Common myeloid progenitor, CD34-positive (primary cell): Measurements from ENCODE around the gene RABEP1.
A peak's percentile ranks its signal among the peaks of the same experiment; 100 is the strongest.
"Not testable (repeated sequence)": the region's sequence is repeated elsewhere in the genome, so short reads cannot be mapped to it uniquely, and the experiment has no call there.

Source experiments
- CTCF ChIA-PET: fragments of 350-600 bp; sonication (Branson Sonifier 250); formaldehyde crosslinking; loops from one replicate; lab custom pipeline; 2021; ENCODE audit warnings: antibody characterized with exemption; lab: Charles Lee
- POLR2A ChIA-PET: fragments of 350-600 bp; sonication (Branson Sonifier 250); formaldehyde crosslinking; loops from one replicate; lab custom pipeline; 2021; ENCODE audit warnings: antibody characterized with exemption; lab: Charles Lee
- DNase-seq, 3 donors: peaks; one replicate each; pipeline versions ENCODE4 v3.0.0 to v3.0.0-alpha.2; 2013
- H3K27ac ChIP-seq, 2 experiments: 1 replicate in 1 of 2; 2 replicates in 1 of 2; pipeline ENCODE4 v1.7.0; 2013; ENCODE audit warnings: inconsistent platforms in 2 of 2, low read length in 2 of 2, mild to moderate bottlenecking in 2 of 2, low read depth in 1 of 2, moderate library complexity in 1 of 2; ENCODE audit not compliant: severe bottlenecking in 2 of 2, insufficient read depth in 1 of 2, poor library complexity in 1 of 2
- H3K27me3 ChIP-seq, 5 experiments: replicated peaks in 2 of 5; 1 replicate in 3 of 5; 2 replicates in 2 of 5; pipeline versions ENCODE4 v1.6.1 to v1.7.0; 2013; ENCODE audit warnings: low read length in 4 of 5, mild to moderate bottlenecking in 2 of 5, moderate library complexity in 2 of 5, inconsistent platforms in 1 of 5; ENCODE audit not compliant: insufficient read depth in 5 of 5, control insufficient read depth in 4 of 5
- H3K36me3 ChIP-seq, 4 experiments: 1 replicate in 2 of 4; 2 replicates in 2 of 4; pipeline versions ENCODE4 v1.6.1 to v1.7.0; 2013; ENCODE audit warnings: low read length in 3 of 4, control low read depth in 1 of 4, mild to moderate bottlenecking in 1 of 4; ENCODE audit not compliant: control insufficient read depth in 4 of 4, insufficient read depth in 4 of 4
- H3K4me1 ChIP-seq, 4 experiments: 1 replicate in 3 of 4; 2 replicates in 1 of 4; pipeline versions ENCODE4 v1.6.1 to v1.7.1; 2013; ENCODE audit warnings: low read length in 3 of 4, mild to moderate bottlenecking in 3 of 4, control low read depth in 1 of 4, inconsistent platforms in 1 of 4, moderate library complexity in 1 of 4; ENCODE audit not compliant: control insufficient read depth in 4 of 4, insufficient read depth in 4 of 4; ENCODE audit errors: control extremely low read depth in 1 of 4
- H3K4me3 ChIP-seq, 7 experiments: 1 replicate in 4 of 7; 2 replicates in 3 of 7; pipeline versions ENCODE4 v1.5.1 to v1.7.0; 2013; ENCODE audit warnings: mild to moderate bottlenecking in 7 of 7, low read length in 6 of 7, moderate library complexity in 6 of 7, inconsistent platforms in 2 of 7, low read depth in 2 of 7, control low read depth in 1 of 7; ENCODE audit not compliant: insufficient read depth in 4 of 7, control insufficient read depth in 1 of 7; ENCODE audit errors: extremely low read depth in 1 of 7
- H3K9me3 ChIP-seq, 5 experiments: 1 replicate in 4 of 5; 2 replicates in 1 of 5; pipeline versions ENCODE4 v1.6.1 to v1.7.1; 2013; ENCODE audit warnings: low read length in 4 of 5, mild to moderate bottlenecking in 2 of 5, inconsistent platforms in 1 of 5, low read depth in 1 of 5, moderate library complexity in 1 of 5; ENCODE audit not compliant: control insufficient read depth in 4 of 5, insufficient read depth in 2 of 5; ENCODE audit errors: control extremely low read depth in 1 of 5
- WGBS: methylation state at CpG from one replicate; pipeline ENCODE4 v1.1.5; 2013; ENCODE audit not compliant: insufficient coverage; 5-methylcytosine and 5-hydroxymethylcytosine counted together

The RABEP1 gene

GRCh38 chr17:5238333-5238732 lies 43.8 kb upstream of the RABEP1 start:
- POLR2A ChIA-PET = no interaction called here
- Histone ChIP-seq H3K4me1 (peaks cover 0 to 12% (median 5%) of the 10 kb centered on the region in 4 experiments), H3K27me3 (peaks cover 0 to 2% (median 0%) of the 10 kb centered on the region in 5 experiments), H3K4me3 (no peak overlapping the region), H3K9me3 (peaks cover 0 to 2% (median 0%) of the 10 kb centered on the region in 5 experiments), H3K36me3 (no peaks in the 10 kb centered on the region), H3K27ac (no peak overlapping the region)
- no peak for DNase-seq
- WGBS = 93% methylated on average over 2 of the region's 4 CpGs
- CTCF ChIA-PET = interaction anchor here (0.7 to 2.0 kb wide), 7 partner anchors 10 to 47 kb away, joined by 3 to 5 read pairs (median 3); partner anchors contain the start of gene ZNF594

DNA sequence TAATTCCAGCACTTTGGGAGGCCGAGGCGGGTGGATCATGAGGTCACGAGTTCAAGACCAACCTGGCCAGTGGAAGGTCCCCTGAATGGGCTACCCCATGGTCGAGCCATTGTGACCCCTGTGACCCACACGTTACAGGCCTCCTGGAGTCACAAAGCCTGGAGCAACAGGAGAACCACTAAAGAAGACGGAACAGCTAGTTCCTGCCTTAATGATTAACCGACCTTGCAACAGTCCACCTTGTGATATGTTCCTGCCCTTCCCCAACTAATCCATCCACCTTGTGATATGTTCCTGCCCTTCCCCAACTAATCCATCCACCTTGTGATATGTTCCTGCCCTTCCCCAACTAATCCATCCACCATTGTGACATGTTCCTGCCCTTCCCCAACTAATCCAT lies 42.3 kb upstream of the RABEP1 start:
- H3K4me3 ChIP-seq, H3K36me3 ChIP-seq, H3K27me3 ChIP-seq, H3K27ac ChIP-seq, DNase-seq, POLR2A ChIA-PET, H3K4me1 ChIP-seq, H3K9me3 ChIP-seq: not testable (repeated sequence)
- CTCF ChIA-PET = interaction anchor here (0.9 to 1.9 kb wide), 4 partner anchors 10 to 62 kb away, joined by 3 to 5 read pairs (median 3); no protein-coding TSS in a partner anchor
- WGBS = 92% methylated on average over 7 of the region's 7 CpGs

DNA sequence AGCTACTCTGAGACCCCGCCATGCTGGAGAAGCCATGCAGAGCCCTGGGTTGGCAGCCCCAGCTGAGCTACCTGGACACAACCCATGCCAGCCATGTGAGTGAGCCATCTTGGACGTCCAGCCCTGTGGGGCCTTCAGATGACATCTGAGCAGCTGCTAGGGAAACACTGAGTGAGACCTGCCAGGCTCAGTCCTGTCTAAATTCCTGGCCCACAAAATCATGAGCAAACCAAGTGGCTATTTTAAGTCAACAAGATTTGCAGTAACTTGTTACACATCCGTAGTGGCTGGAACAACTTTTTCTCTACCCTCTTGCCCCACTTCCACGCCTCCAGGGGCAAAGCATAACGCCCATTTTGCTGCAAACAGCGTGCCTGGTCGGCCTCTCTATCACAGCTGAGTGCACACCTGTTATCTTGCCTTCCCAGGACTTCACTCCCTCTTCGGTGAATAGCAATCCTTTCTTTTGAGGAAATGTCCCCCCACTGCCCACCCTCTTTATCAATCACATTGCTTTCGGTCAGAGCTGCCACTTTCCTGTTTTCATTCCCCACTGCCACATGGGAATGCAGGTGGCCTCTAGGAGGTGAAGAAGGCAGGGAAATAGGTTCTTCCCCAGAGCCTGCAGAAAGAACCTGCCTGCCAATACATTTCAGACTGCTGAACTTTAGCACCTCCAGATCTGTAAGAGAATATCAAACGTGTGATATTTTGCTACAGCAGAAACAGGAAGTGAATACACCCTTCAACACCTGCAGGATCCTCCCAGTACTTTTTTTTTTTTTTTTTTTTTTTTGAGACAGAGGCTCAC lies 40.0 kb upstream of the RABEP1 start:
- Histone ChIP-seq H3K27ac (no peak overlapping the region), H3K36me3 (no peaks in the 10 kb centered on the region), H3K9me3 (peaks cover 0 to under 1% (median 0%) of the 10 kb centered on the region in 5 experiments), H3K4me3 (no peak overlapping the region), H3K27me3 (peaks cover 0 to 2% (median 0%) of the 10 kb centered on the region in 5 experiments), H3K4me1 (peaks cover 0 to 4% (median 0%) of the 10 kb centered on the region in 4 experiments)
- 88% methylated on average over 9 of the region's 10 CpGs for WGBS
- ChIA-PET POLR2A (no interaction called here), CTCF (no interaction called here)
- DNase-seq = peak in 1 of 3 donors; percentile 26

GRCh38 chr17:5247621-5248020 lies 34.5 kb upstream of the RABEP1 start:
- Histone ChIP-seq H3K27ac (no peak overlapping the region), H3K36me3 (no peaks in the 10 kb centered on the region), H3K9me3 (no peaks in the 10 kb centered on the region), H3K4me3 (no peak overlapping the region), H3K4me1 (no peaks in the 10 kb centered on the region), H3K27me3 (no peaks in the 10 kb centered on the region)
- WGBS = 100% methylated on average over 3 of the region's 8 CpGs
- no peak for DNase-seq
- ChIA-PET CTCF (interaction anchor here (0.7 to 2.1 kb wide), 4 partner anchors 10 to 197 kb away, joined by 3 to 11 read pairs (median 4); no protein-coding TSS in a partner anchor), POLR2A (no interaction called here)

GRCh38 chr17:5248821-5249479 lies 33.1 kb upstream of the RABEP1 start:
- Histone ChIP-seq H3K4me1 (peaks cover 0 to 7% (median 0%) of the 10 kb centered on the region in 4 experiments), H3K27me3 (no peaks in the 10 kb centered on the region), H3K9me3 (no peaks in the 10 kb centered on the region), H3K4me3 (no peak overlapping the region), H3K36me3 (no peaks in the 10 kb centered on the region), H3K27ac (no peak overlapping the region)
- POLR2A ChIA-PET = no interaction called here
- CTCF ChIA-PET = interaction anchor here (0.7 to 2.1 kb wide), 4 partner anchors 9 to 58 kb away, joined by 3 to 11 read pairs (median 4); no protein-coding TSS in a partner anchor
- DNase-seq = no peak
- 85% methylated on average over 21 of the region's 22 CpGs for WGBS

- peaks cover 0 to 13% (median 4%) of the 10 kb centered on the region in 4 experiments for H3K4me1 ChIP-seq
- H3K36me3 ChIP-seq = no peaks in the 10 kb centered on the region
- no peak overlapping the region for H3K27ac ChIP-seq
- DNase-seq = peak; percentile 84 to 89 (median 89)
- H3K4me3 ChIP-seq = no peak overlapping the region
- no peaks in the 10 kb centered on the region for H3K27me3 ChIP-seq
- 20% methylated on average over 1 of the region's 4 CpGs for WGBS
- POLR2A ChIA-PET = no interaction called here
- H3K9me3 ChIP-seq = no peaks in the 10 kb centered on the region
- CTCF ChIA-PET = interaction anchor here (0.6 to 1.1 kb wide), 5 partner anchors 10 to 60 kb away, joined by 3 to 4 read pairs (median 3); no protein-coding TSS in a partner anchor
These were observed 32.5 kb upstream of the RABEP1 start for GRCh38 chr17:5249615-5250014.
